GM23338 (cell line): Measurements from ENCODE around the gene TAS2R41.

Experiments
- CREB1 ChIP-seq: fragments of 250-450 bp; sonication (Bioruptor Pico); IDR thresholded peaks from 2 replicates; pipeline ENCODE4 v1.5.0; 2020; ENCODE audit warnings: low read depth, mild to moderate bottlenecking, moderate library complexity
- EZH2 ChIP-seq: fragments of 200-600 bp; sonication (generic); IDR thresholded peaks from one replicate; pipeline ENCODE4 v1.8.0; 2017; ENCODE audit warnings: antibody characterized with exemption, mild to moderate bottlenecking, low read depth; ENCODE audit not compliant: unreplicated experiment
- EZH2phosphoT487 ChIP-seq: fragments of 200-600 bp; sonication (generic); IDR thresholded peaks from one replicate; pipeline ENCODE4 v1.8.1; 2018; ENCODE audit warnings: antibody characterized with exemption; ENCODE audit not compliant: unreplicated experiment
- JUNB ChIP-seq: IDR thresholded peaks from one replicate; pipeline ENCODE4 v1.6.1; 2016; ENCODE audit warnings: antibody characterized with exemption; ENCODE audit not compliant: unreplicated experiment
- NANOG ChIP-seq: IDR thresholded peaks from 2 replicates; pipeline ENCODE4 v1.6.1; 2016; ENCODE audit warnings: antibody characterized with exemption, borderline replicate concordance
- POLR2AphosphoS5 ChIP-seq: IDR thresholded peaks from 2 replicates; pipeline ENCODE4 v1.6.1; 2016; ENCODE audit warnings: antibody characterized with exemption, low read depth
- TF ChIP-seq, protein P1 (sequence below): IDR thresholded peaks from one replicate; pipeline ENCODE4 v1.6.1; 2018; ENCODE audit warnings: antibody characterized with exemption; ENCODE audit not compliant: unreplicated experiment
- TF ChIP-seq, protein P2 (sequence below), 2 experiments: fragments of 200-600 bp in 1 of 2; sonication (generic) in 1 of 2; conservative IDR thresholded peaks; 2 replicates each; pipeline versions ENCODE4 v1.5.1 to v1.6.1; 2016 to 2017; ENCODE audit warnings: antibody characterized with exemption in 2 of 2, low read depth in 2 of 2, mild to moderate bottlenecking in 2 of 2, moderate library complexity in 1 of 2
- TF ChIP-seq, protein P3 (sequence below): IDR thresholded peaks from 2 replicates; pipeline ENCODE4 v1.6.1; 2016; ENCODE audit warnings: antibody characterized with exemption

DNA sequence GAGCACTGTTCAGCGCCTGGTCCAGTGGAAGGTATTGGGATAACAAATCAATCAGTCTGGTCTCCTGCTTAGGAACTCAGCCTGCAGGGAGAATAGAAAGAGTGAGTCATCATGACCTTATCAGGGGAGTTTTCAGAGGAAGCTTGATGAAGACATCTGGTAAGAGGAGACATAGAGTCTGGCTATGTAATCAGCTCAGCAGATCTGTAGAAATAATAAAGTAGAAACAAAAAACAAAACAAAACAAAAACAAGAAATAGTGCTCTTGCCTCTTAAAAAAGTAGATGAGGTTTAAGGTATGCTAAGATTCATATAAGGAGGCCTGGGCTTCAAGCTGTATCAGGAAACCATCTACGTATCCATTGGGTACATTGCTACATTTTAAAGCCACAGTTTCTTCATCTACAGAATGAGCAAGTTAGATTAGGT lies 14.4 kb downstream of the TAS2R41 start:
- TF ChIP-seq EZH2 (no peak), EZH2phosphoT487 (no peak), POLR2AphosphoS5 (no peak), NANOG (no peak), JUNB (no peak), CREB1 (CRISPR knock-in tag) (no peak)
- TF ChIP-seq, protein P1, sequence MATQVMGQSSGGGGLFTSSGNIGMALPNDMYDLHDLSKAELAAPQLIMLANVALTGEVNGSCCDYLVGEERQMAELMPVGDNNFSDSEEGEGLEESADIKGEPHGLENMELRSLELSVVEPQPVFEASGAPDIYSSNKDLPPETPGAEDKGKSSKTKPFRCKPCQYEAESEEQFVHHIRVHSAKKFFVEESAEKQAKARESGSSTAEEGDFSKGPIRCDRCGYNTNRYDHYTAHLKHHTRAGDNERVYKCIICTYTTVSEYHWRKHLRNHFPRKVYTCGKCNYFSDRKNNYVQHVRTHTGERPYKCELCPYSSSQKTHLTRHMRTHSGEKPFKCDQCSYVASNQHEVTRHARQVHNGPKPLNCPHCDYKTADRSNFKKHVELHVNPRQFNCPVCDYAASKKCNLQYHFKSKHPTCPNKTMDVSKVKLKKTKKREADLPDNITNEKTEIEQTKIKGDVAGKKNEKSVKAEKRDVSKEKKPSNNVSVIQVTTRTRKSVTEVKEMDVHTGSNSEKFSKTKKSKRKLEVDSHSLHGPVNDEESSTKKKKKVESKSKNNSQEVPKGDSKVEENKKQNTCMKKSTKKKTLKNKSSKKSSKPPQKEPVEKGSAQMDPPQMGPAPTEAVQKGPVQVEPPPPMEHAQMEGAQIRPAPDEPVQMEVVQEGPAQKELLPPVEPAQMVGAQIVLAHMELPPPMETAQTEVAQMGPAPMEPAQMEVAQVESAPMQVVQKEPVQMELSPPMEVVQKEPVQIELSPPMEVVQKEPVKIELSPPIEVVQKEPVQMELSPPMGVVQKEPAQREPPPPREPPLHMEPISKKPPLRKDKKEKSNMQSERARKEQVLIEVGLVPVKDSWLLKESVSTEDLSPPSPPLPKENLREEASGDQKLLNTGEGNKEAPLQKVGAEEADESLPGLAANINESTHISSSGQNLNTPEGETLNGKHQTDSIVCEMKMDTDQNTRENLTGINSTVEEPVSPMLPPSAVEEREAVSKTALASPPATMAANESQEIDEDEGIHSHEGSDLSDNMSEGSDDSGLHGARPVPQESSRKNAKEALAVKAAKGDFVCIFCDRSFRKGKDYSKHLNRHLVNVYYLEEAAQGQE: no peak
- TF ChIP-seq, protein P2, sequence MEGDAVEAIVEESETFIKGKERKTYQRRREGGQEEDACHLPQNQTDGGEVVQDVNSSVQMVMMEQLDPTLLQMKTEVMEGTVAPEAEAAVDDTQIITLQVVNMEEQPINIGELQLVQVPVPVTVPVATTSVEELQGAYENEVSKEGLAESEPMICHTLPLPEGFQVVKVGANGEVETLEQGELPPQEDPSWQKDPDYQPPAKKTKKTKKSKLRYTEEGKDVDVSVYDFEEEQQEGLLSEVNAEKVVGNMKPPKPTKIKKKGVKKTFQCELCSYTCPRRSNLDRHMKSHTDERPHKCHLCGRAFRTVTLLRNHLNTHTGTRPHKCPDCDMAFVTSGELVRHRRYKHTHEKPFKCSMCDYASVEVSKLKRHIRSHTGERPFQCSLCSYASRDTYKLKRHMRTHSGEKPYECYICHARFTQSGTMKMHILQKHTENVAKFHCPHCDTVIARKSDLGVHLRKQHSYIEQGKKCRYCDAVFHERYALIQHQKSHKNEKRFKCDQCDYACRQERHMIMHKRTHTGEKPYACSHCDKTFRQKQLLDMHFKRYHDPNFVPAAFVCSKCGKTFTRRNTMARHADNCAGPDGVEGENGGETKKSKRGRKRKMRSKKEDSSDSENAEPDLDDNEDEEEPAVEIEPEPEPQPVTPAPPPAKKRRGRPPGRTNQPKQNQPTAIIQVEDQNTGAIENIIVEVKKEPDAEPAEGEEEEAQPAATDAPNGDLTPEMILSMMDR (conservative IDR thresholded peaks at IDR 0.05; ENCODE audit: low read depth in 2 of 2): no peak
- TF ChIP-seq, protein P3, sequence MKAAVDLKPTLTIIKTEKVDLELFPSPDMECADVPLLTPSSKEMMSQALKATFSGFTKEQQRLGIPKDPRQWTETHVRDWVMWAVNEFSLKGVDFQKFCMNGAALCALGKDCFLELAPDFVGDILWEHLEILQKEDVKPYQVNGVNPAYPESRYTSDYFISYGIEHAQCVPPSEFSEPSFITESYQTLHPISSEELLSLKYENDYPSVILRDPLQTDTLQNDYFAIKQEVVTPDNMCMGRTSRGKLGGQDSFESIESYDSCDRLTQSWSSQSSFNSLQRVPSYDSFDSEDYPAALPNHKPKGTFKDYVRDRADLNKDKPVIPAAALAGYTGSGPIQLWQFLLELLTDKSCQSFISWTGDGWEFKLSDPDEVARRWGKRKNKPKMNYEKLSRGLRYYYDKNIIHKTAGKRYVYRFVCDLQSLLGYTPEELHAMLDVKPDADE: no peak
